Type B pancreatic cell (in vitro differentiated cells): ENCODE results near the gene ARHGDIB. TPM values are rescaled to one million over a fixed set of nuclear protein-coding genes. Genes with fewer than 3 reads are reported as not detected.

Experiments
- DNase-seq: peaks from one replicate; pipeline ENCODE4 v3.0.0; 2021; ENCODE audit warnings: mixed read lengths; ENCODE audit not compliant: unreplicated experiment; ENCODE audit errors: extremely low spot score
- H3K27ac Mint-ChIP-seq: 2 replicates; pipeline ENCODE4 v1.8.0; 2021; ENCODE audit warnings: mild to moderate bottlenecking, mixed read lengths
- H3K27me3 Mint-ChIP-seq: 2 replicates; pipeline ENCODE4 v1.8.0; 2021; ENCODE audit warnings: mixed read lengths
- H3K36me3 Mint-ChIP-seq: 2 replicates; pipeline ENCODE4 v1.8.0; 2021; ENCODE audit warnings: mixed read lengths
- H3K4me1 Mint-ChIP-seq: one replicate; pipeline ENCODE4 v1.8.0; 2021; ENCODE audit warnings: mixed read lengths; ENCODE audit not compliant: unreplicated experiment
- H3K4me3 Mint-ChIP-seq: 2 replicates; pipeline ENCODE4 v1.8.0; 2021; ENCODE audit warnings: mild to moderate bottlenecking, mixed read lengths
- H3K9me3 Mint-ChIP-seq: 2 replicates; pipeline ENCODE4 v1.8.0; 2021; ENCODE audit warnings: mixed read lengths
- total RNA-seq: library from RNA; stranded (reverse); gene quantifications from 2 replicates; pipeline ENCODE4 v1.2.1, GENCODE V29; 2021; ENCODE audit warnings: low replicate concordance
- TF ChIP-seq, protein P1 (sequence below): fragments of 200-600 bp; sonication (generic); conservative IDR thresholded peaks from 2 replicates; pipeline ENCODE4 v1.5.0; 2021; ENCODE audit warnings: antibody characterized with exemption, mild to moderate bottlenecking

Gene ARHGDIB
- total RNA-seq, 1 donor from 2014 or later = 17.0 TPM

DNA sequence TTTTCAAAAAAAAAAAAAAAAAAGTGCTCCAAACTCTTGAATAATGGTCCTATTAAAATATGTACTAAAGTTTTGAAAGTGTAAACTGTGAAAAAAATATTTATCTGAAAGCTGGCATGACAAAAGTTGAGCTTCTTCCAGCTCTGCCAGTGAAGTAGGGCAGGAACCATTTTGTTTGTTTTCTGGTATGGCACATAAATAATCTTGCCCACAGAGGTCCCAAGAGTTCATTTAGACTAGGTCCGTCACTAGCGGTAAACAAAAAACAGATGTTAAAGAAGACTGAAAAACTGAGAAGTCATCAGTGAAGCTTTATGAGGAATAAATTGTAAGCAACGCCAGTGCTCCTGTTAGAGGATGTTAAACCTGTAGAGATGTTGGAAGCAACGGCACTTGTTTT is 30.0 kb downstream of the ARHGDIB start:
- Mint-ChIP-seq H3K4me3 (no peak overlapping the region), H3K27ac (no peak overlapping the region), H3K36me3 (peaks cover 26% of the 10 kb centered on the region), H3K4me1 (peaks cover 11% of the 10 kb centered on the region), H3K27me3 (no peaks in the 10 kb centered on the region), H3K9me3 (no peaks in the 10 kb centered on the region)
- TF ChIP-seq, protein P1, sequence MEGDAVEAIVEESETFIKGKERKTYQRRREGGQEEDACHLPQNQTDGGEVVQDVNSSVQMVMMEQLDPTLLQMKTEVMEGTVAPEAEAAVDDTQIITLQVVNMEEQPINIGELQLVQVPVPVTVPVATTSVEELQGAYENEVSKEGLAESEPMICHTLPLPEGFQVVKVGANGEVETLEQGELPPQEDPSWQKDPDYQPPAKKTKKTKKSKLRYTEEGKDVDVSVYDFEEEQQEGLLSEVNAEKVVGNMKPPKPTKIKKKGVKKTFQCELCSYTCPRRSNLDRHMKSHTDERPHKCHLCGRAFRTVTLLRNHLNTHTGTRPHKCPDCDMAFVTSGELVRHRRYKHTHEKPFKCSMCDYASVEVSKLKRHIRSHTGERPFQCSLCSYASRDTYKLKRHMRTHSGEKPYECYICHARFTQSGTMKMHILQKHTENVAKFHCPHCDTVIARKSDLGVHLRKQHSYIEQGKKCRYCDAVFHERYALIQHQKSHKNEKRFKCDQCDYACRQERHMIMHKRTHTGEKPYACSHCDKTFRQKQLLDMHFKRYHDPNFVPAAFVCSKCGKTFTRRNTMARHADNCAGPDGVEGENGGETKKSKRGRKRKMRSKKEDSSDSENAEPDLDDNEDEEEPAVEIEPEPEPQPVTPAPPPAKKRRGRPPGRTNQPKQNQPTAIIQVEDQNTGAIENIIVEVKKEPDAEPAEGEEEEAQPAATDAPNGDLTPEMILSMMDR = no peak
- no peak for DNase-seq

DNA sequence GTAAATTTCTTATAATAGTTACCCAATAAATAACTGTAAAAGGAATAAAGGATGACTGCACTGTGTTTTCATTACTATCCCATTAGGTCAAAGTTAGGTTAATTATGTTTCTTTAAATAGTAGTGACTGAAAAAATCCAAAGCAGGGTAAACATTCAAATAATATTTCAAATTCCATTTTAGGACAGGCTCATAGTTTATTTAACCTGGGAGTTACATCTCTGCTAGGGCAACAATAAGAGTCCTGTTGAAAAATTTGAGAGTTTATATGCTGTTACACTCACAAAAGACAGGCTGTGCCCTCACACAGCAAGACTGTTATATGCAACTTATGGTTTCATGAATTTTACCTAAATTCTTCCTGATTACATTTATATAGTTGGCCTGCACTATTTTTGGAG is 31.1 kb downstream of the ARHGDIB start:
- H3K27me3 Mint-ChIP-seq = no peaks in the 10 kb centered on the region
- H3K4me1 Mint-ChIP-seq = peaks cover 10% of the 10 kb centered on the region
- H3K9me3 Mint-ChIP-seq = no peaks in the 10 kb centered on the region
- peak overlapping the region; percentile 84 for H3K27ac Mint-ChIP-seq
- peaks cover 25% of the 10 kb centered on the region for H3K36me3 Mint-ChIP-seq
- TF ChIP-seq, protein P1 = no peak
- DNase-seq = no peak
- peak overlapping the region; percentile 64 for H3K4me3 Mint-ChIP-seq

DNA sequence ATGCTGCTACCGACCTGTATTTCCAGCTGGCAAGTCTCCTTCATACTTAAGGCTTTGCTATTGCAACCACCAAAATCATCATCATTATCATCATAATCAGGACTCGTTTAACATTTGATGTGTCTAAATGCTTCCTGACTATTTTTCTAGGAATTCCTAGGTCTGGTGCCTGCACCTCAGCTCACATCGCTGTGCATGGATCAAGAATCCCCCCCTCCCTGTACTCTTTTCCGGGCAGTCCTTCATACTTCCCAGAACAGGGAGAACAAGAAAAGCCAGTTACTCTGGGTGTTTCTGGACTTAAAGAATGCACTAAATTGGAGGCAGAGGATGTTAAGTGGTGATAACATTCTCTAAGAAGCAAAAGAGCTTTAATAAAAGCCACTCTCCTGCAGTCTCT is 32.5 kb downstream of the ARHGDIB start:
- Mint-ChIP-seq H3K36me3 (peaks cover 24% of the 10 kb centered on the region), H3K9me3 (no peaks in the 10 kb centered on the region), H3K4me3 (peak overlapping the region; percentile 92), H3K4me1 (peaks cover 7% of the 10 kb centered on the region), H3K27me3 (no peaks in the 10 kb centered on the region), H3K27ac (peak overlapping the region; percentile 93)
- TF ChIP-seq, protein P1 = no peak
- DNase-seq = no peak

DNA sequence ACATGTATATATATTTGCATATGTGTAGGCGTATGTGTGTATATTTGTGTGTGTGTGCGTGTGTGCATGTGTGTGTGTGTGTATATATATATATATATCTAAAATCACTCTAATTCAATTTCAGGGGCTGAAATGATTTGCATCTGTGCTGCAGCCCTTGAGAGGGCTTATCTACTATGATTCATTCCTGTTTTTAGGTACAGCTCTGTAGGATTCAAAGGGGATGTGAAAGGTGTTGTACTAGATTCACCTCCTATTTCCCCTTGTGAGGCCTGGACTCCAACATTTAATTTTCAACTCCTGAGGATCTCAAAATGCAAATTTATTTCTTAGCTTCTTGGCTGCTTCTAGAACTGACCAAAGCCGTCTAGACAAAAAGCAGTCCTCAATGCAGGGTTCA is 34.1 kb downstream of the ARHGDIB start:
- Mint-ChIP-seq H3K27me3 (no peaks in the 10 kb centered on the region), H3K27ac (peak overlapping the region; percentile 42), H3K4me3 (peak overlapping the region; percentile 85), H3K4me1 (peaks cover 7% of the 10 kb centered on the region), H3K9me3 (no peaks in the 10 kb centered on the region), H3K36me3 (peaks cover 17% of the 10 kb centered on the region)
- no peak for DNase-seq
- TF ChIP-seq, protein P1 = no peak

DNA sequence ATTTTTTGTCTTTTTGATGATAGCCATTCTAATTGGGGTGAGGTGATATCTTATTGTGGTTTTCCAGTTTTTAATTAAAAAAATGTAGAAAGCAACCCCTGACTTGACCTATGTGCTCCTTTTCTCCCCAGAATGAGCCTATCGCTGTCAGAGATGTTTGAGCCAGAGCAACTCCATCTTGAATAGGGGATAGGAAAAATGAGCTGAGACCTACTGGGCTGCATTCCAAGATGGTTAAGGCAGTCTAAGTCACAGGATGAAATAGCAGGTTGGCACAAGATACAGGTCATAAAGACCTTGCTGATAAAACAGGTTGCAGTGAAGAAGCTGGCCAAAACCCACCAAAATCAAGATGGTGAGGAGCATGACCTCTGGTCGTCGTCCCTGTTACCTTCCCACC is 36.9 kb downstream of the ARHGDIB start:
- H3K27ac Mint-ChIP-seq = no peak overlapping the region
- TF ChIP-seq, protein P1 = no peak
- H3K4me3 Mint-ChIP-seq = no peak overlapping the region
- H3K27me3 Mint-ChIP-seq = no peaks in the 10 kb centered on the region
- H3K36me3 Mint-ChIP-seq = peaks cover 20% of the 10 kb centered on the region
- H3K4me1 Mint-ChIP-seq = peaks cover 4% of the 10 kb centered on the region
- no peak for DNase-seq
- H3K9me3 Mint-ChIP-seq = no peaks in the 10 kb centered on the region

DNA sequence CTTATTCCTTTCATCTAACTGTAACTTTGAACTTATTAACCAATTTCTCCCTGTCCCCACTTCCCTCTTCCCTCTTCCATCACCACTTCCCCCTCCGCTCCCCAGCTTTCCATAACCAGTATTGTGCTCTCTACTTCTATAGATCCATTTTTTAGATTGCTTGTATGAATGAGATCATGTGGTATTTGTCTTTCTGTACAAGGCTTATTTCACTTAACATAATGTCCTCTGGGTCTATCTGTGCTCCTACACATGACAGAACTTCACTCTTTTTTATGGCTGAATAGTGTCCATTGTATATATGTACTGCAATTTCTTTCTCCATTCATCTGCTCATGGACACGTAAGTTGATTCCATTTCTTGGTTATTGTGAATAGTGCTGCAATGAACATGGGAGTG is 37.5 kb downstream of the ARHGDIB start:
- H3K4me1 Mint-ChIP-seq = peaks cover 3% of the 10 kb centered on the region
- TF ChIP-seq, protein P1 = no peak
- H3K9me3 Mint-ChIP-seq = no peaks in the 10 kb centered on the region
- DNase-seq = no peak
- H3K27me3 Mint-ChIP-seq = no peaks in the 10 kb centered on the region
- H3K27ac Mint-ChIP-seq = no peak overlapping the region
- H3K4me3 Mint-ChIP-seq = no peak overlapping the region
- H3K36me3 Mint-ChIP-seq = peaks cover 22% of the 10 kb centered on the region
